HG03575 (cell line): ENCODE measurements around the gene GDPD5.

Experiments
- ATAC-seq: cut with Tn5 transposase; IDR thresholded peaks from one replicate; pipeline ENCODE4 v1.9.1; 2021; ENCODE audit not compliant: unreplicated experiment, insufficient number of reproducible peaks, low FRiP score; ENCODE audit errors: extremely low read depth

GDPD5 gene

GRCh38 chr11:75399344-75400145 is 126.2 kb downstream of the GDPD5 start, which contains the start of gene RPS3:
TSS of gene RPS3 (plus strand) at chr11:75399518. CDS start at chr11:75399548, 30 bp downstream.
- no peak for ATAC-seq

DNA sequence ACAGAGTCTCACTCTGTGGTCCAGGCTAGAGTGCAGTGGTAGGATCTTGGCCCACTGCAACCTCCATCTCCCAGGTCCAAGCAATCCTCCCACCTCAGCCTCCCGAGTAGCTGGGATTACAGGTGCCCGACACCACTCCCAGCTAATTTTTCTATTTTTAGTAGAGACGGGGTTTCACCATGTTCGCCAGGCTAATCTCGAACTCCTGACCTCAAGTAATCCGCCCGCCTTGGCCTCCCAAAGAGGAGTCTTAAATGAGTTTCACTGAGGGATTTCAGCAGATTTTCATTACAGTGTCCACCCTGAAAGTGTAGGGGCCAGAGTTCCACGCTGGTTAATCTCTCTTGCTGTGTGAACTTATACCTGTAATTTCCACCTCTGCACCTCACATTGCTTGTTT is 126.8 kb downstream of the GDPD5 start:
- no peak for ATAC-seq

DNA sequence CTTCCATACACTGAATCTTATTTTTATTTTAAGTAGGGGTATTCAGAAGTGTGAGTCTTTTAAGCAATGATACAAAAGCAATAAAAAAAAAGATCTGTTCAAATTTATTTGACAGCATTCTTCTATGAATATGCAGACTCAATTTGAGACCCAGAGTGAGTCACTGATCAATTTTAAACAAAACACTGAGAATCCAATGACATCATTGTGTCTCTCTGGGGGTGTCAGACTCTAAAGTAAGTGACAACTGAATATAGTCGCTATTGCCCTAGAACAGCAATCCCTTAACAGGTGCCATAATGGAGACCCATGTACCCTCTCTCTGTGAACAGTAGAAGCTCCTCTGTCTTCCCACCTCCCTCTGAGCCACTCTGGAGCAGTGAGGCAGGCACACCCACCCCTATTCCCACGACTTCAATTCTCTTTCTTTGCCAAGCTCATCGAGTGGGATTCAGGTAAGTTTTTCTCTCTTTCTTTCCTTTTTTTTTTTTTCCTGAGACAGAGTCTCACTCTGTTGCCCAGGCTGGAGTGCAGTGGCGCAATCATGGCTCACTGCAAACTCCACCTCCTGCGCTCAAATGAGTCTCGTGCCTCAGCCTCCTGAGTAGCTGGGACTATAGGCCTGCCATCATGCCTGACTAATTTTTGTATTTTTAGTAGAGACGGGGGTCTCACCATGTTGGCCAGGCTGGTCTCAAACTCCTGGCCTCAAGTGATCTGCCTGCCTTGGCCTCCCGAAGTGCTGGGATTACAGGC is 131.5 kb downstream of the GDPD5 start:
- no peak for ATAC-seq

- ATAC-seq = no peak
Observed at GRCh38 chr11:75389925-75390324, 135.8 kb downstream of the GDPD5 start.

DNA sequence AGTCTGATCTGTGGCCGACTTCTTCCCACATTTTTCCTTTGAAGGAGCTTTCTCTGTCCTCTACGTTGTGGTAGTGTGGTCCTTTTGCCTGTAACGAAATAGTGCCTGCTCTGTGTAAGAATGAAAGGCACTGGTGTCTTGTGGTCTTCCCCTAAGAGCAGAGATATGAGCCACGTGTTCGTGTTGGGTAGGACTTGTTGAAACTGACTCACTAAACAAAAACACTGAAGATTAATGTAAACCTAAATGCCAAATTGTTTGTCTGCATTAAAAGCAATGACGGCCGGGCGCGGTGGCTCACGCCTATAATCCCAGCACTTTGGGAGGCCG is 136.5 kb downstream of the GDPD5 start:
- no peak for ATAC-seq

DNA sequence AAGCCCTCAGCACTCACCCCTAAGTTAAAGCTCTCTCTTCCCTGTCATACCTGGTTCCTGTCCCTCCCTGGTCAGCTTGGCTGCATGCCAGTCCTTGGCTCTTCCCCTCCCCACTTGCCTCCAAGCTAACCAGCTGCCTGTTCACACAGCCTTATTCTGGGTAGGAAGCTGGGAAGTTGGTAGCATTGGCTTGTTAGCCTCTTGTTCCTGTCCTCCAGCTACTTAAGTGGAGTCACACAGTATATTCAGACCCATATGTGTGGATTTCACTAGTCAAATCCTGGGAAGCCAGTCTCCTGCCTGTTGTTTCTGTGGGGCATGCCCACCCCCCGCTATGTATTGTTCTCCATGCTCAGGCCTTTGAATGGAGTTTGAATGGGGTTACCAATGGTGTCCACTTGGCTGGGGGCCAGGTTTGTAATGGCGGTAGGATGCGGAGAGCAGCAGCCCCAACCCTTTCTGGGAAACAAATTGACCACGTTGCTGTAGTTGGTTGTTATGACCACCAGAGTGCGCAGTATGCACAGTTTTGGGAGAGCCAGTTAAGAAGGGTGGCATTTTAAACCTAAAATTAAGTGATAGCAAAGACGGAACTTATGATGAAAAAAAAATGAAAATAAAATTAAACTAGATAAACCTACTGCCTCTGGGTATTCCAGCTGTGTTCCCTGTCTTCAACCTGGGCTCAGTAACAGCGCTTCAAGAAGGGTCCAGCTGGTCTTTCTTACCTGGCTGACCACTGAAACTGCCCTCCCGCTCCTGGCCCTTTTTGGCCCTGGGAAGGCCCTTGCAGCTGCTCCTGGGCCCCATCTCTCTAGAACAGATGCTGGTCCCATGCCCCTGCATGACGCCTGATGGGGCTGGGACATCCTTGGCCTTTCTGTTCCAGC is 137.1 kb downstream of the GDPD5 start:
- no peak for ATAC-seq

DNA sequence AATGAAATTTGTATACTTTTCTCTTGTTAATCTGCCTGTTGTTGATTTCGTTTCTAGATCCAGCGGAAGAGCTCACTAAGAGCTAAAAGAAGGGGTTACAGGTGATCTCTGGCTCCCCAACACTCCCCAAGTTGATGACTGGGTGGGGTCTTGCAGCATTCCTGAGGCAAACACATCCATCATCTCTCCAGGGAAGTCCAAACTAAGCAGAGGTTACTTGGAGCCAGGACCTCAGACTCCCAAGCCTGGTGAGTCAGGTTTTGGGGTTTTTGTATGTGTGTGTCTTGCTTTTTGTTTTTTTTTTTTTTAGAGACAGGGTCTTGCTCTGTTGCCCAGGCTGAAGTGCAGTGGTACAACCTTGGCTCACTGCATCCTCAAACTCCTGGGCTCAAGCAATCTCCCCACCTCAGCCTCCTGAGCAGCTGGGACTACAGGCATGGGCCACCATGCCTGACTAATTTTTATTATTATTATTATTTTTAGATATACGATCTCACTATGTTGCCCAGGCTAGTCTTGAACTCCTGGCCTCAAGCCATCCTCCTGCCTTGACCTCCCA is 137.9 kb downstream of the GDPD5 start:
- ATAC-seq = no peak

DNA sequence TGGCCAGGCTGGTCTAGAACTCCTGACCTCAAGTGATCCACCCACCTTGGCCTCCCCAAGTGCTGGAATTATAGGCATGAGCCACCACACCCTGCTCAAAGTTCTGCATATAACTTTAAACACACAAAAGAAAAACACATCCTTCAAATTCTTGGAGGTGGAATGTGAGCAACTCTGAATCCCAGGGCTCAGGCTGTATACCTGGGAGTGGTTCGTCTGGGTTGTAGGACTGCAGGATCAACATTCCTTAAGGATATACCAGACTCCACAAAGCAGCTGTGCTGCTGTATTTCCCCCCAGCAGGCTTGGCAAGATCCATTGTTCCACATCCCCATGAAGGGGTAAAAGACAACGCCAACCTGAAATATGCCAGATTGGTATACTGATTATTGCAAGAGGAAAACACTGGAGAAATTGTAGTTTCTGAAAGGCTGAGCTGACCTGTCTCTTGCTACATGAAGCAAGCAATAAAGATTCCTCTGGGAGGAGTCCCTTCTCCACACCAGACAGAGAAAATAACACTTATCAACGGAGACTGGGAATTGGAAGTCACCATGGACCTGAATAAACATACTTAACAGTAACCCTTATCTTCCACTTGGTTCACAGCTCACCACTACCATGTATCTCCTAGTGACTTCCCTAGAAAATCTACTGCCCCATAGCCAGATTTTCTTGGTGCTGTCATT is 138.7 kb downstream of the GDPD5 start:
- ATAC-seq = no peak
